Measurements from ENCODE around the gene ST8SIA2. TPM values are rescaled to one million over a fixed set of nuclear protein-coding genes. Genes with fewer than 3 reads are reported as not detected.

The ST8SIA2 gene
- polyA plus RNA-seq, 1 experiment: not detected

DNA sequence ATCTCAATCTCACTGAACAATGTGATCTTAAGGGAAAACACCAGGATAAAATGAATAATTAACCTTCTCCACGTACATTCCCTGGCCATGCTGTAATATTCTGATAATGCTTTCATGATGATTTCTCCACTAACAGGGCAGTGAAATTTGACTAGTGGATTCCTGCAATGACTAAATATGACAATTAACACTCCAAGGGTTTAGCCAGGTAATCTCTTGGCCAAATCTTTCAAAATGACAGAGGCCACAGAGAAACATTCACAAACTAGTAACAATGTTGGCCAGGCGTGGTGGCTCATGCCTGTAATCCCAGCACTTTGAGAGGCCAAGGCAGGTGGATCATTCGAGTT lies 31.7 kb upstream of the ST8SIA2 start:
- POLR2A ChIA-PET: no interaction called here
- no peak overlapping the region for H3K4me3 ChIP-seq (ENCODE audit: low read depth, low read length)
- no peak for DNase-seq (ENCODE audit: low read depth)
- CTCF ChIA-PET: no interaction called here
- no peaks in the 10 kb centered on the region for H3K27me3 ChIP-seq (ENCODE audit: control insufficient read depth, insufficient read depth, low read length)
- TF ChIP-seq, protein P1, sequence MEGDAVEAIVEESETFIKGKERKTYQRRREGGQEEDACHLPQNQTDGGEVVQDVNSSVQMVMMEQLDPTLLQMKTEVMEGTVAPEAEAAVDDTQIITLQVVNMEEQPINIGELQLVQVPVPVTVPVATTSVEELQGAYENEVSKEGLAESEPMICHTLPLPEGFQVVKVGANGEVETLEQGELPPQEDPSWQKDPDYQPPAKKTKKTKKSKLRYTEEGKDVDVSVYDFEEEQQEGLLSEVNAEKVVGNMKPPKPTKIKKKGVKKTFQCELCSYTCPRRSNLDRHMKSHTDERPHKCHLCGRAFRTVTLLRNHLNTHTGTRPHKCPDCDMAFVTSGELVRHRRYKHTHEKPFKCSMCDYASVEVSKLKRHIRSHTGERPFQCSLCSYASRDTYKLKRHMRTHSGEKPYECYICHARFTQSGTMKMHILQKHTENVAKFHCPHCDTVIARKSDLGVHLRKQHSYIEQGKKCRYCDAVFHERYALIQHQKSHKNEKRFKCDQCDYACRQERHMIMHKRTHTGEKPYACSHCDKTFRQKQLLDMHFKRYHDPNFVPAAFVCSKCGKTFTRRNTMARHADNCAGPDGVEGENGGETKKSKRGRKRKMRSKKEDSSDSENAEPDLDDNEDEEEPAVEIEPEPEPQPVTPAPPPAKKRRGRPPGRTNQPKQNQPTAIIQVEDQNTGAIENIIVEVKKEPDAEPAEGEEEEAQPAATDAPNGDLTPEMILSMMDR (IDR thresholded peaks at IDR 0.05; ENCODE audit: insufficient read depth, low read depth, low read length): no peak
- no peaks in the 10 kb centered on the region for H3K36me3 ChIP-seq (ENCODE audit: control insufficient read depth, insufficient read depth, low read length)

DNA sequence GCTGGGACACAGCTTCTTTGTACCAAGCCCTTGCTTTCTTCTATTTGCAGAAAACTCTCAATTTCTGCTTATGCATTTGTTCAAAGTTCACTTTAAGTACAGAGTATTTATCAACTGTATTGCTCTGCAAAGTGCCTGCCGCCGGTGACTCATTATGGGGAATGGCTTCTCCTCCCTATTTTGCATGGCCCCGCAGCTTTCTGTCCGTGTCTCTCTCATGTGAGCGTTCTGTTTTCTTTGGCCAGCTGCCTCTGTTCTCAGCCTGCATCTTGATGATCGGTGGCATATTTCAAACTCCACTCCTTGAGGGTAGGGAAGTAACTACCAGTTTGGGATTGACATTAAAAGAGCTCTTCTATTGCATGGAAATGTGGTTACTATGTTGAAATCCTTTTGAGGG lies 28.6 kb upstream of the ST8SIA2 start:
- H3K27me3 ChIP-seq (ENCODE audit: control insufficient read depth, insufficient read depth, low read length): no peaks in the 10 kb centered on the region
- no peaks in the 10 kb centered on the region for H3K36me3 ChIP-seq (ENCODE audit: control insufficient read depth, insufficient read depth, low read length)
- no peak for DNase-seq (ENCODE audit: low read depth)
- no peak overlapping the region for H3K4me3 ChIP-seq (ENCODE audit: low read depth, low read length)
- TF ChIP-seq, protein P1 (IDR thresholded peaks at IDR 0.05; ENCODE audit: insufficient read depth, low read depth, low read length): no peak
- ChIA-PET POLR2A (no interaction called here), CTCF (no interaction called here)

DNA sequence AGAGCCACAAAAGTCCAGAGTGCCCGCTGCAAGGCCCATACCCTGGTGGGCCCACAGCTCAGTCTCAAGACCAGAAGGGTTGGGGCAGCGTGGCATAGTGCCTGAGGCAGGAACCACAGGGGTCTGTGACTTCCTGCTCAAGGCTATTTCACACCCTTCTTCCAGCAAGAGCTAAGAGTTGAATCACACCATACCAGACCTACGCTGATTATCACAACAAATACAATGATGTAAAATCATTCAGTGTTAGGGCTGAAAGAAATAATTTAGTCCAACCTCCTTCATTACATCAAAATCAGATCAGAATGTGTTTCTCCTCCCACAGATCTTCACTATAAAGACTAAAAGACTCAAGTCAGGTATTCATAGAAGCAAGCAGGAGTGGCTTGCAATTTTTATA lies 27.8 kb upstream of the ST8SIA2 start:
- ChIA-PET POLR2A (no interaction called here), CTCF (no interaction called here)
- H3K4me3 ChIP-seq (ENCODE audit: low read depth, low read length): no peak overlapping the region
- TF ChIP-seq, protein P1 (IDR thresholded peaks at IDR 0.05; ENCODE audit: insufficient read depth, low read depth, low read length): no peak
- no peak for DNase-seq (ENCODE audit: low read depth)
- no peaks in the 10 kb centered on the region for H3K36me3 ChIP-seq (ENCODE audit: control insufficient read depth, insufficient read depth, low read length)
- H3K27me3 ChIP-seq (ENCODE audit: control insufficient read depth, insufficient read depth, low read length): no peaks in the 10 kb centered on the region

DNA sequence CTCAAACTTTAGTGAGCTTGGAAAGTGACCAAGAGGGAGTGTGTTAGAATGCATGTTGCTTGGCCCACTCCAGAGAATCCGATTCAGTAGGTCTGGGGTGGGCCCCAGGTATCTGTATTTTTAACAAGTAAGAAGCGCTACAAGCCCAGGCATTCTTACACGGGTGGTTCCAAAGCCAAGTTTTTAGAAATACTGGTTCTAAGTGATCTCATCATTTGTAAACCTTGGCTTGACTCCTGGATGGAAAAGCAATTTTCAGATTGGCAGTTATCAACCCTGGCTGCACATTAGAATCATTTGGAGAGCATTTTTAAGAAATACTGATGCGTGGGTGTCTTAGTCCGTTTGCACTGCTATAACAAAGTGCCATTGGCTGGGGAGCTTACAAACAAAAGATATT lies 27.3 kb upstream of the ST8SIA2 start:
- CTCF ChIA-PET: no interaction called here
- Histone ChIP-seq H3K4me3 (ENCODE audit: low read depth, low read length) (no peak overlapping the region), H3K36me3 (ENCODE audit: control insufficient read depth, insufficient read depth, low read length) (no peaks in the 10 kb centered on the region), H3K27me3 (ENCODE audit: control insufficient read depth, insufficient read depth, low read length) (no peaks in the 10 kb centered on the region)
- TF ChIP-seq, protein P1 (IDR thresholded peaks at IDR 0.05; ENCODE audit: insufficient read depth, low read depth, low read length): no peak
- POLR2A ChIA-PET: no interaction called here
- no peak for DNase-seq (ENCODE audit: low read depth)

DNA sequence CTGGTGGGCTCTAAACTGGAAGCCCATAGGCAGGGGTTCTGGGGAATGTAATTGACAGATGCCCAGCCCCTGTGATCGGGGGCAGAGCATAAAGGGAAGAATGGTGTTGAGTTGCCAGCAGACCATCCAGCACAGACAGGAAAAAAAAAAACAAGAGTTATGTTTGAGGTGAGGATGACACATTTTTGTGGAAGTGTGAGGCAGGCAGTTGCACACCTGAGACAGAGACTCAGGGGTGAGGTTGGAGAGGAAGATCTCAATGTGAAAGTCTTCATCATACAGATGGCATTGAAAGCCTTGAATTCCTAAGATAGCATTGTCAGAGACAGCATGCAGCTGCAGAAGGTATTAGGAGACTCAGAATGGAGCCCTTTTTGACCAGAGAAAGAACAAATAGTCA lies 18.6 kb upstream of the ST8SIA2 start:
- H3K27me3 ChIP-seq (ENCODE audit: control insufficient read depth, insufficient read depth, low read length): no peaks in the 10 kb centered on the region
- no peak for DNase-seq (ENCODE audit: low read depth)
- H3K36me3 ChIP-seq (ENCODE audit: control insufficient read depth, insufficient read depth, low read length): no peaks in the 10 kb centered on the region
- POLR2A ChIA-PET: no interaction called here
- TF ChIP-seq, protein P1 (IDR thresholded peaks at IDR 0.05; ENCODE audit: insufficient read depth, low read depth, low read length): no peak
- H3K4me3 ChIP-seq (ENCODE audit: low read depth, low read length): no peak overlapping the region
- CTCF ChIA-PET: no interaction called here
